Measurements from ENCODE around the gene ARHGAP15.

The ARHGAP15 gene

DNA sequence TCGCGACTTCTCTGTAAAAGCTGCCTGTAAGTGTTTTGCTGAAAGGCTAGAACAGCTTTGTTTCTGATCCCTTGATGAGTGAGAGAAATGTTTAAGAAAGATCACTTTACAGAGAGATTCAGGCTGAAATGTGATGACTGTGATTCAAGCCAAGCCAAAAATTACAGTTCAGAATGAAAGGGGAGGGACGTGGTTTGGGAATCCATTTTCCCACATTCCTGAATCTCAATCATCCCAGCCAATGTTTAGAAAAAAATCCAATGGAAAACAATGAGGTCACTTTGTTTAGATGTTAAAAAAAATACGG is 416.7 kb downstream of the ARHGAP15 start:
- no peak for DNase-seq

GRCh38 chr2:143548032-143548431 is 418.8 kb downstream of the ARHGAP15 start:
- DNase-seq = no peak

- DNase-seq = no peak
These were observed 421.3 kb downstream of the ARHGAP15 start for GRCh38 chr2:143550500-143550899.

GRCh38 chr2:143551971-143552650 is 422.9 kb downstream of the ARHGAP15 start:
- no peak for DNase-seq

GRCh38 chr2:143553261-143553660 is 424.0 kb downstream of the ARHGAP15 start:
- DNase-seq = no peak

DNA sequence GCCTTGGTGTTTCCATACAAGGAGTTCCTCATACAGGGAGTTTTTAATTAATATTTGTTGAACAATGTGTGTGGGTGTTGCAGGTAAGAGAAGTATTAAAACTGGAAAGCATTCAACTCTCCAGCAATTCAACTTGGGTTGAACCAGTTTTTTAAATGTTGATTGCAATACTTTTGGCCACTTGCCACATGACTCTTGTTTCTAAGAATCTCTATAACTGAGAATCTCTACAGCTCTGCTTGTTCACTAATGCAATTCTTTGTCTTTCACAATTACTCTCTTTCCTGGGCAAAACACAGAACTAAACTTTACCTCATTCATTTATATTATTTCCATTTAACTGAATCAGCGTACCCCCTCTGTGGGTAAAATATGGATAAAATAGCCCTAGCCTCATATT is 429.4 kb downstream of the ARHGAP15 start:
- no peak for DNase-seq

- no peak for DNase-seq
These were observed 429.9 kb downstream of the ARHGAP15 start for GRCh38 chr2:143559147-143559546.

GRCh38 chr2:143560724-143561123 is 431.5 kb downstream of the ARHGAP15 start:
- DNase-seq = no peak

GRCh38 chr2:143564419-143564818 is 435.2 kb downstream of the ARHGAP15 start:
- no peak for DNase-seq

DNA sequence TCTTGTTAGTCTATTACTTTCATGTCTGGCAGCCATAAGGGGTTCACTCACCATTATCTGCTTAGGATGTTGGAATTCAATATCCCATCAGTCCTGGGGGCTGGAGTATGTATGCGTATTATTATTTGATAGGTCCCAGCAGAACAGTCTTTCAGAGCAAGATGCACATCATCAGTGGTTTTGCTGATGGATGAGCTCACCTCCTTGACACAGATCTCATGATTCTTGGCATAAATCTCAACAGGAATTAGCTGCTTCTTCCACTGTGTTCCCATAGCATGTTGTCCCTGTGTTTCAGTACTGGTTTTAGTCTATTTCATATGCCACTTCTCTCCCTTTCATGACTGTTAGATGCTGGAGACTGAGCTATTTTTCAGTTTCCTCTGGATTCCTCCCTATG is 442.5 kb downstream of the ARHGAP15 start:
- DNase-seq = no peak

- no peak for DNase-seq
These were observed 443.2 kb downstream of the ARHGAP15 start for GRCh38 chr2:143572421-143572820.

GRCh38 chr2:143574069-143574468 is 444.9 kb downstream of the ARHGAP15 start:
- DNase-seq = no peak

- no peak for DNase-seq
These were observed 446.1 kb downstream of the ARHGAP15 start for GRCh38 chr2:143575340-143575739.

GRCh38 chr2:143577489-143577888 is 448.3 kb downstream of the ARHGAP15 start:
- DNase-seq = no peak

DNA sequence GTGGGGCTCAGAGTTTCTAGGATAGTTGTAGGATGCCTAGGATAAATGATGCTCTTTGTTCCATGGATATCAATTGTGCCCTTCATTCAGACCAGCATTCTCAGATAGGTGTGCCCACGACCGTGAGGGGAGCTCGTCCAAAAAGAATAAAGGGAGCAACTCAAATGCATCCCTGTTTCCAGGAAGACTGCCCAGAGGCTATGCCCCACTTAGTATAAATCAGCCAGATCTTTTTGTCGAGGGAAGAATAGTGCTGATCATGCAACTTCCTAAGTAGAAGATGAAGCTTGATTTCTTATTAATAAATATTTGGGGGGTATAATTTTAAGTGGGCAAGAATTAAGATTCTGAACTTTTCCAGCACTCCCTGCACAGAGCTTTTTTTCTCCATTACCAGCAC is 450.2 kb downstream of the ARHGAP15 start:
- DNase-seq = no peak

DNA sequence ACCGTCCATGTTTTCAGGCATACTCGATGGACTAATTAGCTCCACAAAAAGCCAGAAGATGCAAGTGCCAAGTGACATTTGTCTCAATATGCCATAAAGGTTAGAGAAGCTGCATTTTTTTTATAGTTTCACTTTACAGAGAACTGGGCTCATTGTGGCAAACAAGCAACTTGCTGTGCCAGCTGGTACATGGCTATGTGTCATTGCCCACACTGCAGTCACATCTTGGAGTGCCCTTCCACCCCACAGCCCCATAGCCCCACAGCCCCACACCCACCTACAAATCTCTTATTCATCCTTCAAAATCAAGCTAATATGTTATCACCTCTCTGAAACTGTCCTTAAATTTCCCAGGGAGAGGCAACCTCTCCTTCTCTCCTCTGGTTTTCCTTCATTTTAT is 451.9 kb downstream of the ARHGAP15 start:
- no peak for DNase-seq

DNA sequence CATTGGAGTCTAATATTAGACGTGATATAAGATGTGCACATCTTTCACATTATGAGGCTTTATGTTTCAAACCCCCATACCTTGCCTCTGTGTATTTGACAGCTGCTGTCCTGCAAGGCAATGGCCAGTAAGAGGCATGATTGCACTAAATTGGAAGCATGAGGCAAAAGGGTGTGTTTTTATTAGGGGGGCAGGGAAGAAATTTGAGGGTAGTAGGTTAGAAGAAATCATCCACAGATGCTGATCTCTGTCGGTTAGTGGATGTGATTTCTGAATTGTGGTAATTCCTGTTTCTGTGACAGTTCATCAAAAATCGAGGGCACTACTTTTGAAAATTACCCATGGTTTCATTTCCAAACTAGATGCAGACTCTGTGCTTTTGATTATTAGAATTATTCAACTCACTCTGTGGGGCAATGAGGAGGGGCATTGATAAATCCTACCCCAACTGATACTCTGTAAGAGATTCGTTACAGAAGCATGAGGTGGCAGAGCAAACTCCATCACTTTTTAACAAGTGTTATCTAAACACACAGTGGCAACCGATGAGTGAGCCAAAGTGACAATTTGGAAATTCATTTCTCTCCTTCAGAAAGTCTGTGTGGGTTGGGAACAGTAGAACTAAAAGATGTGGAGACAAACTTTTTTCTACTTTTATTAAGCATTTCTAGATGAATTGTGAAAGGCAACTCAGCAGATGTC is 453.0 kb downstream of the ARHGAP15 start:
- no peak for DNase-seq

DNA sequence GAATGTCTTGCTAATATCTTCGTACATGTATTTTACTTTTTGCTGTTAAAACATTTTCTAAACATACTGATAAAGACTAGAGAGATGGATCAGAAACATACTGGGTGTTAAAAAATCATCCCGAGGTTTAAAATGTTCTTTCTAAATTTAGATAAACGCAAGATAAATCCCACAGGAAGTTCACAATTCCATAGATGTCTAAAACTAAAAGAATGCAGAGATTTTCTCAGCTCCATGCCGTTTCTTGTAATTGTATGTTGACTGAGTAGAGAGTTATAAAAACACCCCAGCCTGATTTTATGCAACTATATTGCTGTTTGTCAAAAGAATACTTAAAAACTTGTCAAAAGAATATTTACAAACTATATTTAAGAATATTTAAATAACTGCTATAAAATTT is 455.7 kb downstream of the ARHGAP15 start:
- no peak for DNase-seq

- no peak for DNase-seq
These were observed 456.9 kb downstream of the ARHGAP15 start for GRCh38 chr2:143586119-143586518.

DNA sequence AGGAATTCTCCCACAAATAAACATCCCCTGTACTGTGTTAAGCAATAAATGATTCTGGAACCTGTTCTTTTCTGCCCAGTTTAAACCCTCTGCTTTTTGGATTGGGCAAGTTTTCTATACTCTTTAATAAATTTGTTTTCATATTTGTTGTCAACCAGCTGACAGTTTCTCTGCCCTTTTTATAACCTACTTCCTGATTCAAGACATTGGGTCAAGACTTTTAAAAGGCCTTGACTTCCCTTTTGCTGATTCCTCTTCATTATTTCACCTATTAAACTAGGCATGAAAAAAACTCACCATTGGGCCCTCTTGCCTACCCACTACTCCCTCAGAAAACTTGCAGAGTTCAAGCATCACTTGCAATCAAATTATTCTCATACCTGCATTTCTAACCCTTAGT is 459.5 kb downstream of the ARHGAP15 start:
- no peak for DNase-seq

GRCh38 chr2:143594161-143594560 is 464.9 kb downstream of the ARHGAP15 start:
- DNase-seq = no peak

- no peak for DNase-seq
These were observed 465.5 kb downstream of the ARHGAP15 start for GRCh38 chr2:143594745-143595144.

DNA sequence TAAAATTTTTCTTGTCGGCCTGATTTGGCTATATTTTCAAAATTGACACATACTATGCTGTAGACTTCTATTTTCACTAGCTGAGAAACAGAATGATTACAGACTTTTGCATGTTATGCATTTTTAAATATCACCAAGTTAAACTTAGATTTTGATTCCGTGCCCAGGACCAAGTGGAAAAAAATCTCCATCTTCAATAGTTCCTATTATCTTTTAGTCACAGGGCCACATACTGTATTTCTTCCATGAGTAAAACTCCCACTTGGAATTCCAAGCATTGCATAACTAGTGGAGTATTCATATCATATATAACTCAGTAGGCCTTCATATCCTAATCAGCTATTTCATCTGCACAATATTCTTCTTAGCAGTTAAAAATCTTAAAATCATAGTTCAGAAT is 470.9 kb downstream of the ARHGAP15 start:
- DNase-seq = no peak

GRCh38 chr2:143601828-143602227 is 472.6 kb downstream of the ARHGAP15 start:
- no peak for DNase-seq

All from right forelimb (tissue), 1 donor.